ENCODE data around the gene ADPRHL1.

ADPRHL1 gene

GRCh38 chr13:113452942-113453901 lies at the start of gene ADPRHL1:
TSS of gene ADPRHL1 (minus strand) at chr13:113453488. CDS start at chr13:113453437, 51 bp downstream.
- Histone ChIP-seq H3K27me3 (ENCODE audit: insufficient read depth, low read length) (no peaks in the 10 kb centered on the region), H3K27ac (ENCODE audit: low read depth, low read length, poor library complexity, severe bottlenecking) (no peak within 1 kb of the TSS), H3K9ac (ENCODE audit: low read length) (no peak within 1 kb of the TSS), H2AFZ (ENCODE audit: low read length) (no peak within 1 kb of the TSS), H3K4me3 (ENCODE audit: low read depth, low read length, poor library complexity, severe bottlenecking) (no peak within 1 kb of the TSS), H3K4me2 (ENCODE audit: low read length) (no peak within 1 kb of the TSS), H3K4me1 (ENCODE audit: insufficient read depth, low read length, severe bottlenecking) (peaks cover 21% of the 10 kb centered on the region), H3K9me3 (ENCODE audit: low read length) (no peaks in the 10 kb centered on the region), H3F3A (ENCODE audit: insufficient read depth, low read length) (no peaks in the 10 kb centered on the region), H3K79me2 (ENCODE audit: insufficient read depth, low read length) (no peaks in the 10 kb centered on the region), H4K20me1 (ENCODE audit: insufficient read depth, low read length) (no peaks in the 10 kb centered on the region), H3K36me3 (ENCODE audit: insufficient read depth, low read length) (peaks cover 32% of the 10 kb centered on the region), H3K9me2 (ENCODE audit: low read depth, low read length) (no peaks in the 10 kb centered on the region)
- TF ChIP-seq EZH2 (IDR thresholded peaks at IDR 0.05; ENCODE audit: borderline replicate concordance, low read length) (no peak), CTCF (IDR thresholded peaks at IDR 0.05; ENCODE audit: low read length) (no peak)

- no peaks in the 10 kb centered on the region for H3K4me1 ChIP-seq (ENCODE audit: insufficient read depth, low read length, severe bottlenecking)
- no peaks in the 10 kb centered on the region for H3K9me2 ChIP-seq (ENCODE audit: low read depth, low read length)
- no peaks in the 10 kb centered on the region for H3K9me3 ChIP-seq (ENCODE audit: low read length)
- TF ChIP-seq EZH2 (IDR thresholded peaks at IDR 0.05; ENCODE audit: borderline replicate concordance, low read length) (no peak), CTCF (IDR thresholded peaks at IDR 0.05; ENCODE audit: low read length) (no peak)
- H4K20me1 ChIP-seq (ENCODE audit: insufficient read depth, low read length): no peaks in the 10 kb centered on the region
- H3K36me3 ChIP-seq (ENCODE audit: insufficient read depth, low read length): peaks cover 61% of the 10 kb centered on the region
- H3K4me2 ChIP-seq (ENCODE audit: low read length): no peak overlapping the region
- no peaks in the 10 kb centered on the region for H3K79me2 ChIP-seq (ENCODE audit: insufficient read depth, low read length)
- no peak overlapping the region for H3K27ac ChIP-seq (ENCODE audit: low read depth, low read length, poor library complexity, severe bottlenecking)
- no peak overlapping the region for H3K9ac ChIP-seq (ENCODE audit: low read length)
- H3F3A ChIP-seq (ENCODE audit: insufficient read depth, low read length): no peaks in the 10 kb centered on the region
- H3K4me3 ChIP-seq (ENCODE audit: low read depth, low read length, poor library complexity, severe bottlenecking): no peak overlapping the region
- H2AFZ ChIP-seq (ENCODE audit: low read length): no peak overlapping the region
- H3K27me3 ChIP-seq (ENCODE audit: insufficient read depth, low read length): no peaks in the 10 kb centered on the region
These were observed 49.4 kb upstream of the ADPRHL1 start for GRCh38 chr13:113502686-113503085.

GRCh38 chr13:113500530-113501265 lies 47.4 kb upstream of the ADPRHL1 start:
- Histone ChIP-seq H3K79me2 (ENCODE audit: insufficient read depth, low read length) (no peaks in the 10 kb centered on the region), H3K9me2 (ENCODE audit: low read depth, low read length) (no peaks in the 10 kb centered on the region), H3K36me3 (ENCODE audit: insufficient read depth, low read length) (peaks cover 76% of the 10 kb centered on the region), H4K20me1 (ENCODE audit: insufficient read depth, low read length) (no peaks in the 10 kb centered on the region), H3K4me2 (ENCODE audit: low read length) (no peak overlapping the region), H3K27ac (ENCODE audit: low read depth, low read length, poor library complexity, severe bottlenecking) (no peak overlapping the region), H3F3A (ENCODE audit: insufficient read depth, low read length) (peaks cover 5% of the 10 kb centered on the region; the same call in 1 of the 2 replicates), H3K9ac (ENCODE audit: low read length) (no peak overlapping the region), H3K9me3 (ENCODE audit: low read length) (no peaks in the 10 kb centered on the region), H2AFZ (ENCODE audit: low read length) (no peak overlapping the region), H3K4me1 (ENCODE audit: insufficient read depth, low read length, severe bottlenecking) (no peaks in the 10 kb centered on the region), H3K27me3 (ENCODE audit: insufficient read depth, low read length) (no peaks in the 10 kb centered on the region), H3K4me3 (ENCODE audit: low read depth, low read length, poor library complexity, severe bottlenecking) (no peak overlapping the region)
- no peak for TF ChIP-seq EZH2 (IDR thresholded peaks at IDR 0.05; ENCODE audit: borderline replicate concordance, low read length)
- no peak for TF ChIP-seq CTCF (IDR thresholded peaks at IDR 0.05; ENCODE audit: low read length)
